Measurements from ENCODE around the gene HOMER2. TPM values are rescaled to one million over a fixed set of nuclear protein-coding genes. Genes with fewer than 3 reads are reported as not detected.

HOMER2 gene
- total and polyA plus RNA-seq, 2 of the 13 experiments (the other 11 are each of a cell fraction or from before 2014, with no cell fraction given): 12.9 to 14.1 TPM

DNA sequence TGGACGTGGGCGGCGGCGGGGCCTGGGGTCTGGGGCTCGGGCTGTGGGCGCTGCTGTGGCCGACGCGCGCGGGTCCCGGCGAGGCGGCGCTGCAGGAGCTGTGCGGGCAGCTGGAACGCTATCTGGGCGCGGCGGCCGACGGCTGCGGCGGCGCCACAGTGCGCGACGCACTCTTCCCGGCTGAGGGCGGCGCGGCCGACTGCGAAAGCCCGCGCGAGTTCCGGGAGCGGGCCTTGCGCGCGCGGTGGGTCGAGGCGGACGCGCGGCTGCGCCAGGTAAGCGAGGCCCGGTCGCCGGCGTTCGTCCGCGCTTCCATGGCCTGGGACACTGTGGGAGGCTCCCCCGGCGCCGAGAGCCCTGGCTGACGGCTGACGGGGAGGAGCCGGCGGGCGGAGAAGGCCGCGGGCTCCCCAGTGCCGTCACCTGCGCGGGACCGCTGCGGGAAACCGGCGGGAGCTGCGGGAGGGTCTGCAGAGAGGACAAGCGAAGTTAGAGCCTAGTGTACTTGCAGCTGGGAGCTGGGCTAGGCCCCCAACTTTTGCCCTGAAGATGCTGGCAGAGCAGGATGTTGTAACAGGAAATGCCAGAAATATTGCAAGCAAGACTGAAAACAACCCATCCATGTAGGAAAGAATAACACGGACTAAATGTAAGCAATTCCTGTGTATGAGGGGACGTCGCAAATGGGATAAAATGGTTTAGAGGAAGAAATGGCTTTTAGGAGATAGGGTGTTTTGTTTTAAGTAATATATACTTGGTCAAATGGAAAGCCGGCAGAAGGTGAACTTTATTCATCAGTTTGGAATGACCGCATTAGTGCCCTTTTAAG is 142.2 kb downstream of the HOMER2 start (continued):
- no peak for TF ChIP-seq U2AF1 (optimal IDR thresholded peaks at IDR 0.05; ENCODE audit: low read depth, low read length)
- TF ChIP-seq, protein P1, sequence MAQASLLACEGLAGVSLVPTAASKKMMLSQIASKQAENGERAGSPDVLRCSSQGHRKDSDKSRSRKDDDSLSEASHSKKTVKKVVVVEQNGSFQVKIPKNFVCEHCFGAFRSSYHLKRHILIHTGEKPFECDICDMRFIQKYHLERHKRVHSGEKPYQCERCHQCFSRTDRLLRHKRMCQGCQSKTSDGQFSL (CRISPR knock-in tag; IDR thresholded peaks at IDR 0.05): no peak
- TF ChIP-seq ZNF224 (CRISPR knock-in tag; IDR thresholded peaks at IDR 0.05): no peak
- TF ChIP-seq ZSCAN9 (CRISPR knock-in tag; IDR thresholded peaks at IDR 0.05; ENCODE audit: borderline replicate concordance): 0 out of 2 replicates have a peak, but pooled peaks have one; percentile 18
- TF ChIP-seq ZNF451 (CRISPR knock-in tag; IDR thresholded peaks at IDR 0.05): no peak
- TF ChIP-seq, protein P2, sequence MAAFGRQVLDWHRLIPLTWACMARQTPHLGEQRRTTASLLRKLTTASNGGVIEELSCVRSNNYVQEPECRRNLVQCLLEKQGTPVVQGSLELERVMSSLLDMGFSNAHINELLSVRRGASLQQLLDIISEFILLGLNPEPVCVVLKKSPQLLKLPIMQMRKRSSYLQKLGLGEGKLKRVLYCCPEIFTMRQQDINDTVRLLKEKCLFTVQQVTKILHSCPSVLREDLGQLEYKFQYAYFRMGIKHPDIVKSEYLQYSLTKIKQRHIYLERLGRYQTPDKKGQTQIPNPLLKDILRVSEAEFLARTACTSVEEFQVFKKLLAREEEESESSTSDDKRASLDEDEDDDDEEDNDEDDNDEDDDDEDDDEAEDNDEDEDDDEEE (CRISPR knock-in tag; IDR thresholded peaks at IDR 0.05): no peak
- TF ChIP-seq SCMH1 (CRISPR knock-in tag; IDR thresholded peaks at IDR 0.05; ENCODE audit: borderline replicate concordance): no peak
- TF ChIP-seq, protein P3, sequence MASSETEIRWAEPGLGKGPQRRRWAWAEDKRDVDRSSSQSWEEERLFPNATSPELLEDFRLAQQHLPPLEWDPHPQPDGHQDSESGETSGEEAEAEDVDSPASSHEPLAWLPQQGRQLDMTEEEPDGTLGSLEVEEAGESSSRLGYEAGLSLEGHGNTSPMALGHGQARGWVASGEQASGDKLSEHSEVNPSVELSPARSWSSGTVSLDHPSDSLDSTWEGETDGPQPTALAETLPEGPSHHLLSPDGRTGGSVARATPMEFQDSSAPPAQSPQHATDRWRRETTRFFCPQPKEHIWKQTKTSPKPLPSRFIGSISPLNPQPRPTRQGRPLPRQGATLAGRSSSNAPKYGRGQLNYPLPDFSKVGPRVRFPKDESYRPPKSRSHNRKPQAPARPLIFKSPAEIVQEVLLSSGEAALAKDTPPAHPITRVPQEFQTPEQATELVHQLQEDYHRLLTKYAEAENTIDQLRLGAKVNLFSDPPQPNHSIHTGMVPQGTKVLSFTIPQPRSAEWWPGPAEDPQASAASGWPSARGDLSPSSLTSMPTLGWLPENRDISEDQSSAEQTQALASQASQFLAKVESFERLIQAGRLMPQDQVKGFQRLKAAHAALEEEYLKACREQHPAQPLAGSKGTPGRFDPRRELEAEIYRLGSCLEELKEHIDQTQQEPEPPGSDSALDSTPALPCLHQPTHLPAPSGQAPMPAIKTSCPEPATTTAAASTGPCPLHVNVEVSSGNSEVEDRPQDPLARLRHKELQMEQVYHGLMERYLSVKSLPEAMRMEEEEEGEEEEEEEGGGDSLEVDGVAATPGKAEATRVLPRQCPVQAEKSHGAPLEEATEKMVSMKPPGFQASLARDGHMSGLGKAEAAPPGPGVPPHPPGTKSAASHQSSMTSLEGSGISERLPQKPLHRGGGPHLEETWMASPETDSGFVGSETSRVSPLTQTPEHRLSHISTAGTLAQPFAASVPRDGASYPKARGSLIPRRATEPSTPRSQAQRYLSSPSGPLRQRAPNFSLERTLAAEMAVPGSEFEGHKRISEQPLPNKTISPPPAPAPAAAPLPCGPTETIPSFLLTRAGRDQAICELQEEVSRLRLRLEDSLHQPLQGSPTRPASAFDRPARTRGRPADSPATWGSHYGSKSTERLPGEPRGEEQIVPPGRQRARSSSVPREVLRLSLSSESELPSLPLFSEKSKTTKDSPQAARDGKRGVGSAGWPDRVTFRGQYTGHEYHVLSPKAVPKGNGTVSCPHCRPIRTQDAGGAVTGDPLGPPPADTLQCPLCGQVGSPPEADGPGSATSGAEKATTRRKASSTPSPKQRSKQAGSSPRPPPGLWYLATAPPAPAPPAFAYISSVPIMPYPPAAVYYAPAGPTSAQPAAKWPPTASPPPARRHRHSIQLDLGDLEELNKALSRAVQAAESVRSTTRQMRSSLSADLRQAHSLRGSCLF (CRISPR knock-in tag; IDR thresholded peaks at IDR 0.05; ENCODE audit: borderline replicate concordance): no peak
- TF ChIP-seq AKAP8 (CRISPR knock-in tag; IDR thresholded peaks at IDR 0.05): no peak
- no peak for TF ChIP-seq ZNF780A (CRISPR knock-in tag; IDR thresholded peaks at IDR 0.05)
- TF ChIP-seq CCAR2 (optimal IDR thresholded peaks at IDR 0.05; ENCODE audit: low read depth, low read length): no peak
- no peak for TF ChIP-seq SP4 (CRISPR knock-in tag; IDR thresholded peaks at IDR 0.05)
- TF ChIP-seq ZNF619 (CRISPR knock-in tag; IDR thresholded peaks at IDR 0.05): no peak
- no peak for TF ChIP-seq TAF15 (IDR thresholded peaks at IDR 0.05; ENCODE audit: low read depth, low read length, poor library complexity, severe bottlenecking)
- TF ChIP-seq, protein P4, sequence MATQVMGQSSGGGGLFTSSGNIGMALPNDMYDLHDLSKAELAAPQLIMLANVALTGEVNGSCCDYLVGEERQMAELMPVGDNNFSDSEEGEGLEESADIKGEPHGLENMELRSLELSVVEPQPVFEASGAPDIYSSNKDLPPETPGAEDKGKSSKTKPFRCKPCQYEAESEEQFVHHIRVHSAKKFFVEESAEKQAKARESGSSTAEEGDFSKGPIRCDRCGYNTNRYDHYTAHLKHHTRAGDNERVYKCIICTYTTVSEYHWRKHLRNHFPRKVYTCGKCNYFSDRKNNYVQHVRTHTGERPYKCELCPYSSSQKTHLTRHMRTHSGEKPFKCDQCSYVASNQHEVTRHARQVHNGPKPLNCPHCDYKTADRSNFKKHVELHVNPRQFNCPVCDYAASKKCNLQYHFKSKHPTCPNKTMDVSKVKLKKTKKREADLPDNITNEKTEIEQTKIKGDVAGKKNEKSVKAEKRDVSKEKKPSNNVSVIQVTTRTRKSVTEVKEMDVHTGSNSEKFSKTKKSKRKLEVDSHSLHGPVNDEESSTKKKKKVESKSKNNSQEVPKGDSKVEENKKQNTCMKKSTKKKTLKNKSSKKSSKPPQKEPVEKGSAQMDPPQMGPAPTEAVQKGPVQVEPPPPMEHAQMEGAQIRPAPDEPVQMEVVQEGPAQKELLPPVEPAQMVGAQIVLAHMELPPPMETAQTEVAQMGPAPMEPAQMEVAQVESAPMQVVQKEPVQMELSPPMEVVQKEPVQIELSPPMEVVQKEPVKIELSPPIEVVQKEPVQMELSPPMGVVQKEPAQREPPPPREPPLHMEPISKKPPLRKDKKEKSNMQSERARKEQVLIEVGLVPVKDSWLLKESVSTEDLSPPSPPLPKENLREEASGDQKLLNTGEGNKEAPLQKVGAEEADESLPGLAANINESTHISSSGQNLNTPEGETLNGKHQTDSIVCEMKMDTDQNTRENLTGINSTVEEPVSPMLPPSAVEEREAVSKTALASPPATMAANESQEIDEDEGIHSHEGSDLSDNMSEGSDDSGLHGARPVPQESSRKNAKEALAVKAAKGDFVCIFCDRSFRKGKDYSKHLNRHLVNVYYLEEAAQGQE (IDR thresholded peaks at IDR 0.05; ENCODE audit: borderline replicate concordance in 1 of 2, low read depth in 1 of 2, low read length in 2 of 2): no peak
- TF ChIP-seq ZFP36 (IDR thresholded peaks at IDR 0.05; ENCODE audit: borderline replicate concordance, low read depth, low read length, partially characterized antibody): no peak
- no peak for TF ChIP-seq ZNF615 (CRISPR knock-in tag; IDR thresholded peaks at IDR 0.05; ENCODE audit: borderline replicate concordance)
